ENCODE measurements around the gene HDAC2.

Gene HDAC2

DNA sequence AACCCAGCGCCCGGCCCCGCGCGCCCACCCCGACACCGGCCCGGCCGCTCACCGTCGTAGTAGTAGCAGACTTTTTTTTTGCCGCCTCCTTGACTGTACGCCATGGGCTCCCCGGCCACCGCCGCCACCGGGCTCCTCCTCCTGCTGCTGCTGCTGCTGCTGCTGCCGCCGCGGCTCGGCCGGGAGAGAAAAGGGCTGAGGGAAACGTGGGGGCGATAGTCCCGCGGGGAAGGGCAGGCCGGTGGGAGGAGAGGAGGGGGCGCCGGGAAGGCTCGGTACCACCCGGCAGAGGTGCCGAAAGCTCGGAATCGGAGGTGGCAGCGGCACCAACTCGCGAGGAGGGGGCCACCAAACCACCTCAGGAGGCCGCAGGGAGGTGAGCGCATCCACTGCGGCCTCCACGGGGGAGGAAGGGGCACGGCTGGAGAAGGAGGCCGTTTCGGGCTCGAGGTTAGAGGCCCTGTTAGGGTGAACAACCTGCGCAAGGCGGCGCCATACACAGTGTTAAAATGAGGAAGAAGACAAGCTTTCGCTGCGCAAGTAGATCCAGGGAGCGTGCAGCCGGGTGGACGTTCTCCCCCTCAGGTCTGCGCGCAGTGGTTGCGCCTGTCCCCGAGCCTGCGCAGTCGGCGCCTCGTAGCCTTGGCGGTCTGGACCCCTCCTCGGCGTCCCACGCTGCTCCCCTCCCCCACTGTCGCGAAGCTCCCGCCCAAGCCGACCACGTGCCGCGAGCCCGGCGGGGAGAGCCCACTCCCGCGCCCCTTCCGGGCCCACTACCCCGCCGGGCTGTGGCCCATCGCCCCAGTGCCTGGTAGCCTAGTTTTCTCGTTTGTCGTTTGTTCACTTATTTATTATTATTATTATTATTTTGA lies at the start of gene HDAC2:
HDAC2 (minus strand) TSS at position 344 of the 872 bp plus-strand sequence; CDS start at position 104, 240 bp downstream.
- peak; percentile 100 for TF ChIP-seq MAX (IDR thresholded peaks at IDR 0.05)
- TF ChIP-seq TCF12 (IDR thresholded peaks at IDR 0.05; ENCODE audit: low read depth), result peak; percentile 46; the same call in 1 of the 2 replicates
- peak; percentile 89 for TF ChIP-seq TAF1 (IDR thresholded peaks at IDR 0.05; ENCODE audit: low read depth)
- TF ChIP-seq CEBPB (IDR thresholded peaks at IDR 0.05), result no peak
- TF ChIP-seq NFIC (IDR thresholded peaks at IDR 0.05), result no peak
- TF ChIP-seq TEAD4 (IDR thresholded peaks at IDR 0.05), result no peak; the same call in 1 of the 2 replicates
- no peak; the same call in 1 of the 2 replicates for TF ChIP-seq FOXM1 (IDR thresholded peaks at IDR 0.05; ENCODE audit: borderline replicate concordance, low read depth)
- no peak for TF ChIP-seq RAD21 (IDR thresholded peaks at IDR 0.05; ENCODE audit: low read depth)
- peak; percentile 15; the same call in 1 of the 2 replicates for TF ChIP-seq YY1 (IDR thresholded peaks at IDR 0.05; ENCODE audit: low read depth)
- no peak for TF ChIP-seq CREB1 (IDR thresholded peaks at IDR 0.05; ENCODE audit: low read depth)
- TF ChIP-seq EGR1 (IDR thresholded peaks at IDR 0.05), result 0 out of 2 replicates have a peak, but pooled peaks have one; percentile 5
- peak; percentile 64 for TF ChIP-seq EP300 (IDR thresholded peaks at IDR 0.05; ENCODE audit: borderline replicate concordance)
- TF ChIP-seq, protein P1, sequence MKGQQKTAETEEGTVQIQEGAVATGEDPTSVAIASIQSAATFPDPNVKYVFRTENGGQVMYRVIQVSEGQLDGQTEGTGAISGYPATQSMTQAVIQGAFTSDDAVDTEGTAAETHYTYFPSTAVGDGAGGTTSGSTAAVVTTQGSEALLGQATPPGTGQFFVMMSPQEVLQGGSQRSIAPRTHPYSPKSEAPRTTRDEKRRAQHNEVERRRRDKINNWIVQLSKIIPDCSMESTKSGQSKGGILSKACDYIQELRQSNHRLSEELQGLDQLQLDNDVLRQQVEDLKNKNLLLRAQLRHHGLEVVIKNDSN (IDR thresholded peaks at IDR 0.05), result peak; percentile 90
- TF ChIP-seq ZBTB7A (IDR thresholded peaks at IDR 0.05; ENCODE audit: low read depth), result peak; percentile 95
- TF ChIP-seq, protein P2, sequence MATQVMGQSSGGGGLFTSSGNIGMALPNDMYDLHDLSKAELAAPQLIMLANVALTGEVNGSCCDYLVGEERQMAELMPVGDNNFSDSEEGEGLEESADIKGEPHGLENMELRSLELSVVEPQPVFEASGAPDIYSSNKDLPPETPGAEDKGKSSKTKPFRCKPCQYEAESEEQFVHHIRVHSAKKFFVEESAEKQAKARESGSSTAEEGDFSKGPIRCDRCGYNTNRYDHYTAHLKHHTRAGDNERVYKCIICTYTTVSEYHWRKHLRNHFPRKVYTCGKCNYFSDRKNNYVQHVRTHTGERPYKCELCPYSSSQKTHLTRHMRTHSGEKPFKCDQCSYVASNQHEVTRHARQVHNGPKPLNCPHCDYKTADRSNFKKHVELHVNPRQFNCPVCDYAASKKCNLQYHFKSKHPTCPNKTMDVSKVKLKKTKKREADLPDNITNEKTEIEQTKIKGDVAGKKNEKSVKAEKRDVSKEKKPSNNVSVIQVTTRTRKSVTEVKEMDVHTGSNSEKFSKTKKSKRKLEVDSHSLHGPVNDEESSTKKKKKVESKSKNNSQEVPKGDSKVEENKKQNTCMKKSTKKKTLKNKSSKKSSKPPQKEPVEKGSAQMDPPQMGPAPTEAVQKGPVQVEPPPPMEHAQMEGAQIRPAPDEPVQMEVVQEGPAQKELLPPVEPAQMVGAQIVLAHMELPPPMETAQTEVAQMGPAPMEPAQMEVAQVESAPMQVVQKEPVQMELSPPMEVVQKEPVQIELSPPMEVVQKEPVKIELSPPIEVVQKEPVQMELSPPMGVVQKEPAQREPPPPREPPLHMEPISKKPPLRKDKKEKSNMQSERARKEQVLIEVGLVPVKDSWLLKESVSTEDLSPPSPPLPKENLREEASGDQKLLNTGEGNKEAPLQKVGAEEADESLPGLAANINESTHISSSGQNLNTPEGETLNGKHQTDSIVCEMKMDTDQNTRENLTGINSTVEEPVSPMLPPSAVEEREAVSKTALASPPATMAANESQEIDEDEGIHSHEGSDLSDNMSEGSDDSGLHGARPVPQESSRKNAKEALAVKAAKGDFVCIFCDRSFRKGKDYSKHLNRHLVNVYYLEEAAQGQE (IDR thresholded peaks at IDR 0.05; ENCODE audit: low read depth), result no peak

- TF ChIP-seq EGR1 (IDR thresholded peaks at IDR 0.05) (no peak), CEBPB (IDR thresholded peaks at IDR 0.05) (no peak), EP300 (IDR thresholded peaks at IDR 0.05; ENCODE audit: borderline replicate concordance) (no peak), NFIC (IDR thresholded peaks at IDR 0.05) (no peak), TEAD4 (IDR thresholded peaks at IDR 0.05) (no peak)
Observed at GRCh38 chr6:114020196-114020595, 49.2 kb upstream of the HDAC2 start.

GRCh38 chr6:114017146-114017545 lies 46.2 kb upstream of the HDAC2 start:
- TF ChIP-seq EP300 (IDR thresholded peaks at IDR 0.05; ENCODE audit: borderline replicate concordance), result peak; percentile 72; the same call in 1 of the 2 replicates
- peak; percentile 44; the same call in 1 of the 2 replicates for TF ChIP-seq NFIC (IDR thresholded peaks at IDR 0.05)
- peak; percentile 93 for TF ChIP-seq TEAD4 (IDR thresholded peaks at IDR 0.05)
- peak; percentile 84 for TF ChIP-seq TCF12 (IDR thresholded peaks at IDR 0.05; ENCODE audit: low read depth)

DNA sequence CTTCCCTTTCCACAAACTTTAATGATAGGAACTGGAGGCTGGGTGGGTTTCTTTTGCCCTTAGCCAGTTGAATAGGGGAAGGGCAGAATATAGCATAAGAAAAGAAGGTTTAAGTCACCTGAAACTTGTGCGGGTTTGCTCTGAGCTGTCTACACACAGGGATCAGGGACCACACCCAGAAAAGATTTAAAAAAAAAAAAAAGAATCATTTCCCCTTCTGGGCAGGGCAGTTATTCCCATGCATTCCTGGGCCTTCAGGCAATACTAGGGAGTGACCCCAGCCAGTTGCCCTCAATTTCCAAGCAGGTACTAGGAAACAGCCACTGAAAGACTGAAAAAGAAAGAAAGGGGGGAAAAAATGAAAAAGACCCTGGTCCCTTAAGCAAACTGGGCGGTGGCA lies 39.6 kb upstream of the HDAC2 start:
- TF ChIP-seq EGR1 (IDR thresholded peaks at IDR 0.05), result no peak
- no peak for TF ChIP-seq CREB1 (IDR thresholded peaks at IDR 0.05; ENCODE audit: low read depth)
- TF ChIP-seq FOXM1 (IDR thresholded peaks at IDR 0.05; ENCODE audit: borderline replicate concordance, low read depth), result no peak
- TF ChIP-seq, protein P2 (IDR thresholded peaks at IDR 0.05; ENCODE audit: low read depth), result no peak

- TF ChIP-seq YY1 (IDR thresholded peaks at IDR 0.05; ENCODE audit: low read depth), result no peak
- no peak for TF ChIP-seq ZBTB7A (IDR thresholded peaks at IDR 0.05; ENCODE audit: low read depth)
- TF ChIP-seq TEAD4 (IDR thresholded peaks at IDR 0.05), result no peak
- TF ChIP-seq CEBPB (IDR thresholded peaks at IDR 0.05), result no peak
- TF ChIP-seq TCF12 (IDR thresholded peaks at IDR 0.05; ENCODE audit: low read depth), result no peak
- TF ChIP-seq, protein P2 (IDR thresholded peaks at IDR 0.05; ENCODE audit: low read depth), result no peak
- TF ChIP-seq NFIC (IDR thresholded peaks at IDR 0.05), result no peak
- TF ChIP-seq TAF1 (IDR thresholded peaks at IDR 0.05; ENCODE audit: low read depth), result no peak
- TF ChIP-seq EP300 (IDR thresholded peaks at IDR 0.05; ENCODE audit: borderline replicate concordance), result no peak
- TF ChIP-seq EGR1 (IDR thresholded peaks at IDR 0.05), result no peak
- no peak for TF ChIP-seq RAD21 (IDR thresholded peaks at IDR 0.05; ENCODE audit: low read depth)
- TF ChIP-seq, protein P1 (IDR thresholded peaks at IDR 0.05), result no peak
- no peak for TF ChIP-seq FOXM1 (IDR thresholded peaks at IDR 0.05; ENCODE audit: borderline replicate concordance, low read depth)
- TF ChIP-seq MAX (IDR thresholded peaks at IDR 0.05), result no peak
- TF ChIP-seq CREB1 (IDR thresholded peaks at IDR 0.05; ENCODE audit: low read depth), result no peak
Observed at GRCh38 chr6:114009192-114009591, 38.2 kb upstream of the HDAC2 start.
